ENCODE results near the gene LIN54. TPM values are rescaled to one million over a fixed set of nuclear protein-coding genes. Genes with fewer than 3 reads are reported as not detected.

Gene LIN54
- total RNA-seq, 1 donor = 14.8 TPM

DNA sequence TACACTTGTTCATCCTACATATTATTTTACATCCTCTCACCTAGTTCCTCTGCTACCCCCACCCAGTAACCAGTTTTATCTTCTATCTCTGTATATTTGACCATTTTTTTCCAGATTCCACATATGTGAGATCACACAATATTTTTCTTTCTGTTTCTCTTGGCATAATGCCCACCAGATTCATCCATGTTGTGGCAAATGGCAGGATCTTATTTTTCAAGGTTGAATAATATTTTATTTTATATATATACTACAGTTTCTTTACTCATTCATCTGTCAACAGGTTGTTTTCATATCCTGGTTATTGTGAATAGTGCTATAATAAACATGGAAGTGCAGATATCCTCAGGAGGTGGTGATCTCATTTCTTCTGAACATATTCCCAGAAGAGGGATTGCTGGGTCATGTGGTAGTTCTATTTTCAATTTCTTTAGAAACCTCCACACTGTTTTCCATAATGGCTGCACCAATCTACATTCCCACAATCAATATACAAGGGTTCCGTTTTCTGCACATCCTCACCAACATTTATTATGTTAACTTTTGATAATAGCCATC lies 61.9 kb downstream of the LIN54 start:
- TF ChIP-seq, protein P1, sequence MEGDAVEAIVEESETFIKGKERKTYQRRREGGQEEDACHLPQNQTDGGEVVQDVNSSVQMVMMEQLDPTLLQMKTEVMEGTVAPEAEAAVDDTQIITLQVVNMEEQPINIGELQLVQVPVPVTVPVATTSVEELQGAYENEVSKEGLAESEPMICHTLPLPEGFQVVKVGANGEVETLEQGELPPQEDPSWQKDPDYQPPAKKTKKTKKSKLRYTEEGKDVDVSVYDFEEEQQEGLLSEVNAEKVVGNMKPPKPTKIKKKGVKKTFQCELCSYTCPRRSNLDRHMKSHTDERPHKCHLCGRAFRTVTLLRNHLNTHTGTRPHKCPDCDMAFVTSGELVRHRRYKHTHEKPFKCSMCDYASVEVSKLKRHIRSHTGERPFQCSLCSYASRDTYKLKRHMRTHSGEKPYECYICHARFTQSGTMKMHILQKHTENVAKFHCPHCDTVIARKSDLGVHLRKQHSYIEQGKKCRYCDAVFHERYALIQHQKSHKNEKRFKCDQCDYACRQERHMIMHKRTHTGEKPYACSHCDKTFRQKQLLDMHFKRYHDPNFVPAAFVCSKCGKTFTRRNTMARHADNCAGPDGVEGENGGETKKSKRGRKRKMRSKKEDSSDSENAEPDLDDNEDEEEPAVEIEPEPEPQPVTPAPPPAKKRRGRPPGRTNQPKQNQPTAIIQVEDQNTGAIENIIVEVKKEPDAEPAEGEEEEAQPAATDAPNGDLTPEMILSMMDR (IDR thresholded peaks at IDR 0.05; ENCODE audit: extremely low read depth, low read depth, low read length) = no peak
- peak overlapping the region; percentile 11 for H3K27ac ChIP-seq (ENCODE audit: low read depth, low read length)
- peak overlapping the region; percentile 2 for H3K4me2 ChIP-seq (ENCODE audit: insufficient read depth, low read length)

DNA sequence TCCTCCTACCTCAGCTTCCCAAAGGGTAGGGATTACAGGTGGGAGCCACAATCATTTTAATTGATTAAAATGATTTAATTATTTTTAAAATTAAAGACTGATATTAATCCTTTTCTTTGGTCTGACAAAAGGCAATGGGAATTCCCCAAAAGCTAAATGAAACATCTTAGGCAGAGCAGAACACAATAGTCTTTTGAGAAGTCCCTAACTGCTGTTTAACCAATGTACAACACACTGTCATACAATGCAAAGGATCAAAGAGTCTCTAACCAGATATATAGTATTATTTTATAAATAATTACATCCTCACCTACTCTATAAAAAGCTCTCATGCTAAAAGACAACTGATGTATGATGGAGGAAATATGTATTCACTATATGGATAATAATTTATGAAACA lies 63.1 kb downstream of the LIN54 start:
- Histone ChIP-seq H2AFZ (ENCODE audit: low read length) (no peak overlapping the region), H3K4me3 (ENCODE audit: insufficient read depth, low read length) (no peak overlapping the region), H3K9me3 (ENCODE audit: low read depth, low read length) (no peaks in the 10 kb centered on the region), H3K36me3 (ENCODE audit: insufficient read depth, low read length) (no peaks in the 10 kb centered on the region), H3K27ac (ENCODE audit: low read depth, low read length) (no peak overlapping the region), H4K20me1 (ENCODE audit: insufficient read depth, low read length) (no peaks in the 10 kb centered on the region), H3K4me1 (ENCODE audit: insufficient read depth, low read length) (peaks cover 3% of the 10 kb centered on the region), H3K27me3 (ENCODE audit: insufficient read depth, low read length) (no peaks in the 10 kb centered on the region), H3K4me2 (ENCODE audit: insufficient read depth, low read length) (no peak overlapping the region), H3K79me2 (ENCODE audit: insufficient read depth, low read length) (no peaks in the 10 kb centered on the region)
- TF ChIP-seq, protein P1 (IDR thresholded peaks at IDR 0.05; ENCODE audit: extremely low read depth, low read depth, low read length) = no peak
- no peak for DNase-seq (ENCODE audit: insufficient read length, low spot score, missing footprints)

More for the DNA sequence above, 61.9 kb downstream of the LIN54 start:
- H3K36me3 ChIP-seq (ENCODE audit: insufficient read depth, low read length) = no peaks in the 10 kb centered on the region
- H3K9me3 ChIP-seq (ENCODE audit: low read depth, low read length) = no peaks in the 10 kb centered on the region
- no peaks in the 10 kb centered on the region for H4K20me1 ChIP-seq (ENCODE audit: insufficient read depth, low read length)
- no peak overlapping the region for H3K4me3 ChIP-seq (ENCODE audit: insufficient read depth, low read length)
- H3K4me1 ChIP-seq (ENCODE audit: insufficient read depth, low read length) = peaks cover 3% of the 10 kb centered on the region
- no peaks in the 10 kb centered on the region for H3K79me2 ChIP-seq (ENCODE audit: insufficient read depth, low read length)
- no peak for DNase-seq (ENCODE audit: insufficient read length, low spot score, missing footprints)
- H2AFZ ChIP-seq (ENCODE audit: low read length) = no peak overlapping the region
- no peaks in the 10 kb centered on the region for H3K27me3 ChIP-seq (ENCODE audit: insufficient read depth, low read length)

GRCh38 chr4:82939414-82939813 lies 71.2 kb downstream of the LIN54 start:
- Histone ChIP-seq H2AFZ (ENCODE audit: low read length) (no peak overlapping the region), H3K4me2 (ENCODE audit: insufficient read depth, low read length) (no peak overlapping the region), H3K27ac (ENCODE audit: low read depth, low read length) (no peak overlapping the region), H3K27me3 (ENCODE audit: insufficient read depth, low read length) (no peaks in the 10 kb centered on the region), H3K4me3 (ENCODE audit: insufficient read depth, low read length) (no peak overlapping the region), H3K36me3 (ENCODE audit: insufficient read depth, low read length) (peaks cover 7% of the 10 kb centered on the region), H3K9me3 (ENCODE audit: low read depth, low read length) (no peaks in the 10 kb centered on the region), H3K4me1 (ENCODE audit: insufficient read depth, low read length) (no peaks in the 10 kb centered on the region), H3K79me2 (ENCODE audit: insufficient read depth, low read length) (no peaks in the 10 kb centered on the region), H4K20me1 (ENCODE audit: insufficient read depth, low read length) (no peaks in the 10 kb centered on the region)
- no peak for DNase-seq (ENCODE audit: insufficient read length, low spot score, missing footprints)
- TF ChIP-seq, protein P1 (IDR thresholded peaks at IDR 0.05; ENCODE audit: extremely low read depth, low read depth, low read length) = no peak

- no peaks in the 10 kb centered on the region for H3K9me3 ChIP-seq (ENCODE audit: low read depth, low read length)
- H3K36me3 ChIP-seq (ENCODE audit: insufficient read depth, low read length) = peaks cover 16% of the 10 kb centered on the region
- no peaks in the 10 kb centered on the region for H3K79me2 ChIP-seq (ENCODE audit: insufficient read depth, low read length)
- no peak overlapping the region for H3K4me2 ChIP-seq (ENCODE audit: insufficient read depth, low read length)
- no peak overlapping the region for H3K27ac ChIP-seq (ENCODE audit: low read depth, low read length)
- TF ChIP-seq, protein P1 (IDR thresholded peaks at IDR 0.05; ENCODE audit: extremely low read depth, low read depth, low read length) = no peak
- no peak for DNase-seq (ENCODE audit: insufficient read length, low spot score, missing footprints)
- no peak overlapping the region for H2AFZ ChIP-seq (ENCODE audit: low read length)
- no peak overlapping the region for H3K4me3 ChIP-seq (ENCODE audit: insufficient read depth, low read length)
- H3K4me1 ChIP-seq (ENCODE audit: insufficient read depth, low read length) = no peaks in the 10 kb centered on the region
- no peaks in the 10 kb centered on the region for H4K20me1 ChIP-seq (ENCODE audit: insufficient read depth, low read length)
- no peaks in the 10 kb centered on the region for H3K27me3 ChIP-seq (ENCODE audit: insufficient read depth, low read length)
Measured at GRCh38 chr4:82934441-82934840, 76.2 kb downstream of the LIN54 start.

Data from osteoblast (primary cell).